BLaER1 treated with 17β-estradiol and CSF1 and Interleukin-3, amounts not matched to agents 10 nM and 100 nM (cell line): ENCODE measurements around the gene ZNF451.
A peak's percentile ranks its signal among the peaks of the same experiment; 100 is the strongest.
"Not testable (repeated sequence)": the region's sequence is repeated elsewhere in the genome, so short reads cannot be mapped to it uniquely, and the experiment has no call there.

Source experiments
- H3K27ac ChIP-seq, 11 experiments: shearing (Covaris generic); formaldehyde crosslinking; 2 replicates each; pipeline ENCODE4 v1.8.1; 2022
- H3K27me3 ChIP-seq, 11 experiments: shearing (Covaris generic); formaldehyde crosslinking; 2 replicates each; pipeline ENCODE4 v1.8.1; 2022
- H3K36me3 ChIP-seq, 11 experiments: shearing (Covaris generic); formaldehyde crosslinking; 2 replicates each; pipeline ENCODE4 v1.8.1; 2022
- H3K4me1 ChIP-seq, 10 experiments: shearing (Covaris generic); formaldehyde crosslinking; 2 replicates each; pipeline ENCODE4 v1.8.1; 2022
- H3K4me2 ChIP-seq, 11 experiments: shearing (Covaris generic); formaldehyde crosslinking; 2 replicates each; pipeline ENCODE4 v1.8.1; 2022
- H3K4me3 ChIP-seq, 10 experiments: shearing (Covaris generic); formaldehyde crosslinking; 2 replicates each; pipeline ENCODE4 v1.8.1; 2022
- H3K9ac ChIP-seq, 11 experiments: shearing (Covaris generic); formaldehyde crosslinking; 2 replicates each; pipeline ENCODE4 v1.8.1; 2022
- H3K9me3 ChIP-seq, 11 experiments: shearing (Covaris generic); formaldehyde crosslinking; replicated peaks in 1 of 11; 2 replicates each; pipeline ENCODE4 v1.8.1; 2022
- H4K20me1 ChIP-seq, 11 experiments: shearing (Covaris generic); formaldehyde crosslinking; 2 replicates each; pipeline ENCODE4 v1.8.1; 2022
- Cebpa-rat ChIP-seq, 11 experiments: shearing (Covaris generic); IDR thresholded peaks; 2 replicates each; pipeline ENCODE4 v1.8.1; 2022

ZNF451 gene

DNA sequence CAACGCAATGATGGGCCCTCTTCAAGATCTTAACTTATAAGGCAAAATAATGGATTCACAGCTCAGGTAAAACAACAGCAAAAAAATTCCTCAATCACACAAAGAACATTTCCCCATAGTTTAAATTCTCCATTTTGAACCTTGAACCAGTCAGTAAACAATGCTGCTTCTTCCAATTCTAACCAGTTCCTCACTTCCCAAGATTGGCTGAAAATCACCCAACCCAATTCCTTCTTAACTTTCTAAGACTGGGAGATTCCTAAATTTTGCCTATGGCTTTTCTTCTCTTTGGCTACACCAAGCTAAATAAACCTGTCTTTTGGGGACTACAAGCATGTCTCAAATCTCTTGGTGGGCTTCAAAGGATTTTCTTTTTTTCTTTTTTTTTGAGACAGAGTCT, 3.1 kb upstream of the ZNF451 start:
- no peak overlapping the region for H3K27ac ChIP-seq
- no peak overlapping the region for H3K9ac ChIP-seq
- H4K20me1 ChIP-seq, result peaks cover 1 to 7% (median 5%) of the 10 kb centered on the region in 11 experiments; a peak in 20 of 22 replicates
- no peaks in the 10 kb centered on the region for H3K9me3 ChIP-seq
- H3K27me3 ChIP-seq, result no peaks in the 10 kb centered on the region
- H3K36me3 ChIP-seq, result peaks cover 1 to 6% (median 5%) of the 10 kb centered on the region in 11 experiments; a peak in 12 of 22 replicates
- no peak overlapping the region for H3K4me3 ChIP-seq
- TF ChIP-seq Cebpa-rat (IDR thresholded peaks at IDR 0.05), result no peak
- peaks cover 25 to 37% (median 30%) of the 10 kb centered on the region in 10 experiments for H3K4me1 ChIP-seq
- no peak overlapping the region for H3K4me2 ChIP-seq

DNA sequence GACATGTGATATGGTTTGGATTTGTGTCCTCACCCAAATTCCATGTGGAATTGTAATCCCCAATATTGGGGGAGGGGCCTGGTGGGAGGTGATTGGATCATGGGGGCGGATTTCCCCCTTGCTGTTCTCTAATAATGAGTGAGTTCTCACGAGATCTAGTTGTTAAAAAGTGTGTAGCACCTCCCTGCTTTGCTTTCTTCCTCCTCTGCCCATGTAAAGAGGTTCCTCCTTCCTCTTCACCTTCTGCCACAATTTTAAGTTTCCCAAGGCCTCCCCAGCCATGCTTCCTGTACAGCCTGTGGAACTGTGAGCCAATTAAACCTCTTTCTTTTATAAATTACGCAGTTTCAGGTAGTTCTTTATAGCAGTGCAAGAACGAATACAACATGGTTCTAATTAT, 2.1 kb upstream of the ZNF451 start:
- Histone ChIP-seq H3K9me3 (no peaks in the 10 kb centered on the region), H4K20me1 (peaks cover 11 to 18% (median 16%) of the 10 kb centered on the region in 11 experiments; a peak in 20 of 22 replicates), H3K9ac (no peak overlapping the region), H3K36me3 (peaks cover 3 to 16% (median 13%) of the 10 kb centered on the region in 11 experiments; a peak in 16 of 22 replicates), H3K4me2 (0 out of 22 replicates have a peak overlapping the region, but pooled peaks of 1 of the 11 experiments have one; percentile 8), H3K27ac (no peak overlapping the region), H3K27me3 (no peaks in the 10 kb centered on the region), H3K4me3 (no peak overlapping the region), H3K4me1 (peaks cover 27 to 35% (median 30%) of the 10 kb centered on the region in 10 experiments)
- TF ChIP-seq Cebpa-rat (IDR thresholded peaks at IDR 0.05), result no peak

DNA sequence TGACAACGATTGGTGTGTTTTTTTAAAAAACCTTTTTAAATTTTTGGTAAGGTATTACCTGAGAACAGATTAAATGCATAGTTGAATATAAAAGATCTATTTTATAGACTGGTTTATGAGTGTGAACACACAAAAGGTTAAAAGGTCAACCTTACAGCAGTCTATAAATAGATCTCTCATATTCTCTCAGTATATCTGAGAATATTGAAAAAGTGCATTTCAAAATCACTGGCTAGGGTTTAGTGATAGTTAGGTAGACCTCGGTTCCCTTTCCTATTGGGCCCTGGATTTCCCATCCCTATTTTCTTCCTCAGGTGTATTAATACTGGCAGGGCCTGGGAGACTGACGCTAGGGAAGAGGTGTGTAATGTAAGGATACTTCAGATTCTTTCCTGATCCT, 723 bp upstream of the ZNF451 start:
- Histone ChIP-seq H3K4me3 (peak overlapping the region; percentile 62 to 72 (median 68); a peak in 18 of 20 replicates), H3K27ac (peak overlapping the region in 9 of 11 experiments; percentile 14 to 81 (median 58); a peak in 17 of 22 replicates), H4K20me1 (peaks cover 19 to 31% (median 29%) of the 10 kb centered on the region in 11 experiments; a peak in 20 of 22 replicates), H3K4me1 (peaks cover 27 to 42% (median 35%) of the 10 kb centered on the region in 10 experiments), H3K4me2 (peak overlapping the region; percentile 62 to 83 (median 76)), H3K9ac (peak overlapping the region in 10 of 11 experiments; percentile 15 to 85 (median 80); a peak in 14 of 22 replicates), H3K27me3 (no peaks in the 10 kb centered on the region), H3K9me3 (no peaks in the 10 kb centered on the region), H3K36me3 (peaks cover 11 to 30% (median 22%) of the 10 kb centered on the region in 11 experiments; a peak in 17 of 22 replicates)
- TF ChIP-seq Cebpa-rat (IDR thresholded peaks at IDR 0.05), result no peak

DNA sequence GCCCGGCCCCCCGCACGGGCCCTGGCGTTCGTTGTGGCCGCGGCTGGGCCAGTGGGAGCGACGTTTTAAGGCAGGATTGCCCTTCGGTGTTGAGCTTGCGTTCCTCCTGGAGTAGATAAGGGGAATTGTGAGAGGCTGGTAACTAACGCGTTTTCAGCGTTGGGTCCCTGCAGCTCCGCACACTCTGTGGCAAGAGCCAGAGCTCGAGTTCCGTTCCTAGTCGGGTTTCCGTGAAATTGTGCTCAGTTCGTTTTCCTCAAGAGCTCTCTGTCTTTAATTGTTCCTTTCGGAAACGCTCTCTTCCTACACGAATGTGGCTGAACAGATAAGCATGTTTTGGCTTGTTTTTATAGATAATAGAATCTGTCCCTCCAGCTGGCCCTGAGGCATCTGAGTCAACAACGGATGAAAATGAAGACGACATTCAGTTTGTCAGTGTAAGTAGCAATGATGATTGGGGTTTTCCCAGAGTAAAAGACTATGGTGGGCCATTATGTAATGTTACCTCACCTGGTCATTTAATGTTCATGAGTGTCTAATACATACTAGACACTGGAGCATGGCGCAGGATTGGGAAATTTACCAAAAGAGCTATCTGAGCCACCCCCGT, 575 bp downstream of the ZNF451 start:
- peaks cover 27 to 44% (median 42%) of the 10 kb centered on the region in 11 experiments; a peak in 20 of 22 replicates for H4K20me1 ChIP-seq
- peak overlapping the region; percentile 62 to 72 (median 68); a peak in 15 of 20 replicates for H3K4me3 ChIP-seq
- peaks cover 27 to 43% (median 35%) of the 10 kb centered on the region in 10 experiments for H3K4me1 ChIP-seq
- not testable (repeated sequence) for H3K9me3 ChIP-seq, H3K27me3 ChIP-seq, H3K4me2 ChIP-seq
- peak overlapping the region in 9 of 11 experiments; percentile 77 to 85 (median 82); a peak in 16 of 22 replicates for H3K9ac ChIP-seq
- peaks cover 21 to 43% (median 33%) of the 10 kb centered on the region in 11 experiments; a peak in 19 of 22 replicates for H3K36me3 ChIP-seq
- peak overlapping the region in 6 of 11 experiments; percentile 70 to 79 (median 76); a peak in 9 of 22 replicates for H3K27ac ChIP-seq

DNA sequence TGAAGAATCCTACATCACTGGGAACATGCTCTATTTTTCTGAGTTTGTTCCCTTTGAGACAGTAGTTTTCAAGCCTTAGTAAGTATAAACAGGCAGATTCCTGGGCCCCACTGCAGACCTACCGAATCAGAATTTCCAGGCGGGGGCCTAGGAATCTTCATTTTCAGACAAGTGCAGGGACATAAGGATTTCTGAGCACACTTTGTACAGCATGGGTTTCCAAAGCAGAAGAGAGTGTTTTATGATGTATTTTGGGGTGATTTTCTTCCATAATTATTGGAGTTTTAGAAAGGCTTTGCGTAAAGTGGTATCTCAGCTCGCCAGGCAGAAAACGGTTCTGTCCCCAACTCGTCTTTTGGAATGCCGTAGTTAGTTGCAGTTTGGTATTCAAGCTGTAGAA, 1.4 kb downstream of the ZNF451 start:
- Histone ChIP-seq H3K4me3 (peak overlapping the region; percentile 28 to 57 (median 42); a peak in 15 of 20 replicates), H3K9ac (peak overlapping the region in 10 of 11 experiments; percentile 2 to 51 (median 22); a peak in 9 of 22 replicates), H3K4me2 (peak overlapping the region; percentile 66 to 86 (median 81)), H4K20me1 (peaks cover 34 to 52% (median 50%) of the 10 kb centered on the region in 11 experiments; a peak in 20 of 22 replicates), H3K4me1 (peaks cover 27 to 43% (median 35%) of the 10 kb centered on the region in 10 experiments), H3K36me3 (peaks cover 26 to 50% (median 38%) of the 10 kb centered on the region in 11 experiments; a peak in 19 of 22 replicates)
- not testable (repeated sequence) for H3K9me3 ChIP-seq, H3K27me3 ChIP-seq, H3K27ac ChIP-seq

DNA sequence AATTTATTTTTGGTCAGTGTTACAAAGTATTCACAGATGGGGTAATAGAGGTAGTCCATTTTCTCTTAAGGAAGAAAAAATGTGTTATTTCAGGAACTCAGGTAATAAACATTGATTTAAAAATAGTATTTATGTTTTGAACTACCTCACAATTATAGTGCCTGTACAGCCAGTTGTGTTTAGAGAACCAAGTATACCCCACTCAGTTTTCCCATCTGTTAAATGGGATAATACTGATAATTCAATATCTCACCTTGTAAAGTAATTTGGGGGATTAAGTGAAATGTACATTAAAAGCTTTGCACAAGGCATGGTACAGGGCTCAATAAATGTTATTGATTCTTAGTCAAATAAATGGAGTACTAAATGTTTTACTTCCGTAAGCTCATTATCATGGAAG, 4.7 kb downstream of the ZNF451 start:
- H3K4me1 ChIP-seq, result peaks cover 15 to 31% (median 26%) of the 10 kb centered on the region in 10 experiments
- no peak overlapping the region for H3K4me2 ChIP-seq
- H4K20me1 ChIP-seq, result peaks cover 55 to 84% (median 74%) of the 10 kb centered on the region in 11 experiments; a peak in 20 of 22 replicates
- no peak overlapping the region for H3K27ac ChIP-seq
- TF ChIP-seq Cebpa-rat (IDR thresholded peaks at IDR 0.05), result no peak
- H3K9ac ChIP-seq, result no peak overlapping the region
- peaks cover 0 to 4% (median 0%) of the 10 kb centered on the region in 11 experiments; a peak in 2 of 22 replicates for H3K9me3 ChIP-seq
- peaks cover 56 to 83% (median 70%) of the 10 kb centered on the region in 11 experiments for H3K36me3 ChIP-seq
- H3K27me3 ChIP-seq, result no peaks in the 10 kb centered on the region
- H3K4me3 ChIP-seq, result no peak overlapping the region

DNA sequence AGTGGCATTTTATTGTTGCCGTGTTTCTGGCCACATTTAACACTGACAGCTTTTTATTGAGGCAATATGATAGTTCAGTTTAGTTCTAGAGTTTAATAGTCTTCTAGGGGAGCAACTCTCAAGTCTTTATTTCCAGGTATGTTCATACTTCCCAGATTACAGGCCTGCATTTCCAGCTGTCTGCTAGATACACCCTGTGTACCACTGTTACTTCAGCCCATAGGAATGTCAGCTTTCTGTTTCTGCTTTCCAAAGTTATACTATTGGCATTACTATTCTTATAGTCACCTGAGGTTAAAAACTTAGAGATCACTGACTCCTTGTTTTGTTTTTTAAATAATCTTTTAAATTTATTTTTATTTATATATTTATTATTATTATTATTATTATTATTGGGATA, 7.6 kb downstream of the ZNF451 start:
- Histone ChIP-seq H4K20me1 (peaks cover 57 to 97% (median 72%) of the 10 kb centered on the region in 11 experiments; a peak in 20 of 22 replicates), H3K9ac (no peak overlapping the region), H3K27me3 (no peaks in the 10 kb centered on the region), H3K36me3 (peaks cover 75 to 98% (median 91%) of the 10 kb centered on the region in 11 experiments), H3K27ac (no peak overlapping the region), H3K4me3 (no peak overlapping the region), H3K4me2 (no peak overlapping the region), H3K4me1 (peaks cover 6 to 18% (median 13%) of the 10 kb centered on the region in 10 experiments; a peak in 19 of 20 replicates), H3K9me3 (peaks cover 0 to 14% (median 5%) of the 10 kb centered on the region in 11 experiments; a peak in 7 of 22 replicates)
- no peak for TF ChIP-seq Cebpa-rat (IDR thresholded peaks at IDR 0.05)

DNA sequence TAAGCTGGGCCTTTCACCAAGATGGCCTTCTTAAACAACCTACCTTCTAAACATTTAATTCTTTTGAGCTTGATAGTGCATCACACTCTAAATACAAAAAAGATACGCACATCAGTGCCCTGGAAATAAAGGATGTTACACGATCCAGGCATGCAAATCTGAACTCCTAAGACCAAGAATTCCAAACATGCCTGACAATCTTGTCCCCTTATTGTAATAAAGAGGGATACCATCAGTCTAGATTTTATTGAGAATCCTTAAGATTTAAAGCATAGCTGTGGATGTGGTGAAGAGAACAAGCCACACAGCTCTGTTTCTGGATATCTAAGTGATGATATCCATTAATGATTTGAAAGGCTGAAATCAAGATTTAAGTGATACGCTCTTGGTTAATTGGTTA, 13.0 kb downstream of the ZNF451 start:
- H3K9ac ChIP-seq, result no peak overlapping the region
- H3K27me3 ChIP-seq, result no peaks in the 10 kb centered on the region
- no peak overlapping the region for H3K4me3 ChIP-seq
- H3K4me1 ChIP-seq, result peaks cover 0 to 27% (median 0%) of the 10 kb centered on the region in 10 experiments; a peak in 8 of 20 replicates
- peaks cover 24 to 97% (median 64%) of the 10 kb centered on the region in 11 experiments; a peak in 18 of 22 replicates for H4K20me1 ChIP-seq
- 0 out of 22 replicates have a peak overlapping the region, but pooled peaks of 1 of the 11 experiments have one; percentile 61 for H3K4me2 ChIP-seq
- H3K27ac ChIP-seq, result no peak overlapping the region
- peaks cover 0 to 14% (median 5%) of the 10 kb centered on the region in 11 experiments; a peak in 7 of 22 replicates for H3K9me3 ChIP-seq
- H3K36me3 ChIP-seq, result peaks cover 71 to 100% (median 93%) of the 10 kb centered on the region in 11 experiments
- TF ChIP-seq Cebpa-rat (IDR thresholded peaks at IDR 0.05), result no peak

DNA sequence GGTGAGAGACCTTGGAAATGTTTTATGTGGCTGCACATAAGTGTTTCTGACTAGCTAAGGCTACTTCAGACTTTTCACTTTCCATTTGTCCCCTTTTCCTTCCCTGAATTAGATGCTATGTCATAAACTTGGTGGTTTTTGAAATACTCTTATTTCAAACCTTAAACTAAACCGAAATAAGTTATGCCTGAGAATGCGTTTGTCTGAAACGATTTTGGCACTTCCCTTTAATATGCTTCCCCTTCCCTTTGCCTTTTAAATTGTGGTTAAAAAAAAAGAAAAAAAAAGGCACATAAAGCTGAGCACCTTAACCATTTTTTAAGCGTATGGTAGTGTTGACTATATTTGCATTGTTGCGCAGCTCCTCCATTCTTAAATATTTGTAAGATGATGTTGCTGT, 14.3 kb downstream of the ZNF451 start:
- H3K27ac ChIP-seq, result no peak overlapping the region
- peaks cover 0 to 14% (median 5%) of the 10 kb centered on the region in 11 experiments; a peak in 7 of 22 replicates for H3K9me3 ChIP-seq
- peaks cover 30 to 97% (median 69%) of the 10 kb centered on the region in 11 experiments; a peak in 19 of 22 replicates for H4K20me1 ChIP-seq
- no peak overlapping the region for H3K9ac ChIP-seq
- peaks cover 57 to 99% (median 91%) of the 10 kb centered on the region in 11 experiments for H3K36me3 ChIP-seq
- H3K4me3 ChIP-seq, result no peak overlapping the region
- peak overlapping the region in 3 of 11 experiments; percentile 1 to 61 (median 49); a peak in 5 of 22 replicates for H3K4me2 ChIP-seq
- no peak for TF ChIP-seq Cebpa-rat (IDR thresholded peaks at IDR 0.05)
- H3K4me1 ChIP-seq, result peaks cover 0 to 40% (median 5%) of the 10 kb centered on the region in 10 experiments; a peak in 10 of 20 replicates
- no peaks in the 10 kb centered on the region for H3K27me3 ChIP-seq
